Measurements from ENCODE around the gene SMIM32.

SMIM32 gene

GRCh38 chr5:136141561-136141960 is 51.4 kb downstream of the SMIM32 start:
- DNase-seq (ENCODE audit: low read depth, low spot score) = no peak
- Histone ChIP-seq H3K9me3 (ENCODE audit: control insufficient read depth, insufficient read depth, low read length) (no peaks in the 10 kb centered on the region), H3K27ac (ENCODE audit: low read length) (no peak overlapping the region), H3K27me3 (ENCODE audit: control insufficient read depth, insufficient read depth, low read length) (no peaks in the 10 kb centered on the region), H3K36me3 (ENCODE audit: control insufficient read depth, insufficient read depth, low read length) (no peaks in the 10 kb centered on the region), H3K4me3 (ENCODE audit: low read length) (no peak overlapping the region), H3K4me1 (ENCODE audit: control insufficient read depth, insufficient read depth, low read length) (no peaks in the 10 kb centered on the region)

All from iPS DF 6.9 (cell line).